Prostate gland (tissue), 2 donors: ENCODE data around the gene KHDC4.

Experiments used
- POLR2A ChIP-seq: fragments of 450-650 bp; IDR thresholded peaks from one replicate; pipeline ENCODE4 v1.6.1; 2016; ENCODE audit warnings: antibody characterized with exemption, mild to moderate bottlenecking
- POLR2AphosphoS5 ChIP-seq: sonication (generic); formaldehyde crosslinking; IDR thresholded peaks from one replicate; pipeline ENCODE4 v1.6.1; 2017; ENCODE audit warnings: antibody characterized with exemption
- TF ChIP-seq, protein P1 (sequence below), 4 experiments: fragments of 200-600 bp in 2 of 4; fragments of 450-650 bp in 2 of 4; sonication (generic) in 2 of 4; IDR thresholded peaks; 1 replicate in 3 of 4; 2 replicates in 1 of 4; pipeline ENCODE4 v1.5.1; 2016 to 2019; ENCODE audit warnings: antibody characterized with exemption in 4 of 4, mild to moderate bottlenecking in 2 of 4, moderate library complexity in 2 of 4

DNA sequence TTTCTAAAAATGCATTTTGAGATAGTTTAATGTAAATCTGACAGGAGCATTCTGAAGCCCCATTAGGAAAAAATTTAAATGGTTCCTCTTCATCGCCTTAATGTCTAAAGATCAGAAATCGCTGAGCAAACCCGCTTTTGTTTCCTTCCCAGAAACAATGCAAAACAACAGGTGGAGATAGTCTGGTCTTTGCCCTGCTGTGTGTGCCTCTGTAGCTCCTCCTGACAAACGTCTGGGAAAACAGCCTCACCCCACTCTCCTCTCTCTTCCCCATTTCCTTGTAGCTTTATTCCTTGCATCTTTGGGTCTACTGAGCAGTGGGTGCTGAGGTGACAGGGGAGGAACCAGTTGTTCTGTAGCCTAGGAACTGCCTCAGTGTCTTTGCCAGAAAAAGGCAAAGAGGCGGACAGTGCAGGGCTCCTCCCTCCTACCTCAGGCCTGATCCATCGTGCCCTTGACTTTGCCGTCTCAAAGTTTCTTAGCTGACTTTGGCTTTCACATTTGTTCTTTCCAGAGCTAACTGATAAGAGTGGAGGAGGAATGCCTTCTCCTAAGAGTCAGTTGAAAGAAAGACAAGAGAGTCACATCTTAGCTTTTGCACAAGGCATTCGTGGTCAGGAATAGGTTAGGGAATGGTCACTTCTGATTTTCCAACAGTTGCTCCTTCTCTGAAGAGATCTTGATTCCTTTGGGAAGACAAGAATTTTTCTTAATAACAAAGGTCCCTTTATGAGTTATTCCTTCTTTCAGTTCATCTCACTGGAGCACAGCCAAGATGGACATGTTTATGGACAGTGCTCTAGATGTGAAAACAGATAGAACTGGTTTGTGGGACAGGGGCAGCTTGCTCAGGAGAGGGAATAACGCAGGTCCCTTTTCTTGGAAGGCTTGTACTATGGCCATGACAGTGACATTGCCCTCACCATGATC, 49.9 kb downstream of the KHDC4 start:
- TF ChIP-seq, protein P1, sequence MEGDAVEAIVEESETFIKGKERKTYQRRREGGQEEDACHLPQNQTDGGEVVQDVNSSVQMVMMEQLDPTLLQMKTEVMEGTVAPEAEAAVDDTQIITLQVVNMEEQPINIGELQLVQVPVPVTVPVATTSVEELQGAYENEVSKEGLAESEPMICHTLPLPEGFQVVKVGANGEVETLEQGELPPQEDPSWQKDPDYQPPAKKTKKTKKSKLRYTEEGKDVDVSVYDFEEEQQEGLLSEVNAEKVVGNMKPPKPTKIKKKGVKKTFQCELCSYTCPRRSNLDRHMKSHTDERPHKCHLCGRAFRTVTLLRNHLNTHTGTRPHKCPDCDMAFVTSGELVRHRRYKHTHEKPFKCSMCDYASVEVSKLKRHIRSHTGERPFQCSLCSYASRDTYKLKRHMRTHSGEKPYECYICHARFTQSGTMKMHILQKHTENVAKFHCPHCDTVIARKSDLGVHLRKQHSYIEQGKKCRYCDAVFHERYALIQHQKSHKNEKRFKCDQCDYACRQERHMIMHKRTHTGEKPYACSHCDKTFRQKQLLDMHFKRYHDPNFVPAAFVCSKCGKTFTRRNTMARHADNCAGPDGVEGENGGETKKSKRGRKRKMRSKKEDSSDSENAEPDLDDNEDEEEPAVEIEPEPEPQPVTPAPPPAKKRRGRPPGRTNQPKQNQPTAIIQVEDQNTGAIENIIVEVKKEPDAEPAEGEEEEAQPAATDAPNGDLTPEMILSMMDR (IDR thresholded peaks at IDR 0.05): no peak
- peak; percentile 36 for TF ChIP-seq POLR2AphosphoS5
- TF ChIP-seq POLR2A: no peak
